Neural cell (in vitro differentiated cells): ENCODE measurements around the gene ACYP1. TPM values are rescaled to one million over a fixed set of nuclear protein-coding genes. Genes with fewer than 3 reads are reported as not detected.

ENCODE experiments used
- H2AFZ ChIP-seq: fragments of 200-600, 300-800 bp; sonication (generic), shearing (Covaris generic); 2 replicates; pipeline ENCODE4 v1.6.0; 2014; ENCODE audit warnings: low read depth, mild to moderate bottlenecking, antibody characterized with exemption, low read length, moderate library complexity
- H3F3A ChIP-seq: fragments of 200-600 bp; shearing (Covaris generic); 2 replicates; pipeline ENCODE4 v1.6.1; 2016; ENCODE audit warnings: mild to moderate bottlenecking, moderate library complexity, mixed read lengths, antibody characterized with exemption, low read length; ENCODE audit not compliant: insufficient read depth, poor library complexity, severe bottlenecking
- H3K27ac ChIP-seq: fragments of 200-600, 300-800 bp; sonication (generic), shearing (Covaris generic); 2 replicates; pipeline ENCODE4 v1.5.1; 2014; ENCODE audit warnings: mild to moderate bottlenecking, low read length, moderate library complexity
- H3K27me3 ChIP-seq: fragments of 300-800, 200-600 bp; sonication (generic), shearing (Covaris generic); 2 replicates; pipeline ENCODE4 v1.6.0; 2014; ENCODE audit warnings: mild to moderate bottlenecking, low read depth, low read length, moderate library complexity; ENCODE audit not compliant: insufficient read depth
- H3K36me3 ChIP-seq: fragments of 300-800, 200-600 bp; sonication (generic), shearing (Covaris generic); 2 replicates; pipeline ENCODE4 v1.5.1; 2014; ENCODE audit warnings: mild to moderate bottlenecking, antibody characterized with exemption, low read length, moderate library complexity; ENCODE audit not compliant: insufficient read depth
- H3K4me2 ChIP-seq: fragments of 300-800, 200-600 bp; sonication (generic), shearing (Covaris generic); 2 replicates; pipeline ENCODE4 v1.6.0; 2014; ENCODE audit warnings: mild to moderate bottlenecking, low read length
- H3K4me3 ChIP-seq: fragments of 300-800, 200-600 bp; sonication (generic), shearing (Covaris generic); 2 replicates; pipeline ENCODE4 v1.5.1; 2014; ENCODE audit warnings: mild to moderate bottlenecking, low read length, moderate library complexity
- H3K79me2 ChIP-seq: fragments of 200-600 bp; shearing (Covaris generic); replicated peaks from 2 replicates; pipeline ENCODE4 v1.6.0; 2014; ENCODE audit warnings: mild to moderate bottlenecking, low read length, moderate library complexity; ENCODE audit not compliant: insufficient read depth
- H3K9ac ChIP-seq: fragments of 300-800, 200-600 bp; sonication (generic), shearing (Covaris generic); 2 replicates; pipeline ENCODE4 v1.6.1; 2016; ENCODE audit warnings: mild to moderate bottlenecking, low read length, mixed read lengths
- H3K9me2 ChIP-seq: fragments of 200-600 bp; shearing (Covaris generic); 2 replicates; pipeline ENCODE4 v1.6.1; 2016; ENCODE audit warnings: mild to moderate bottlenecking, low read length, mixed read lengths; ENCODE audit not compliant: insufficient read depth
- H3K9me3 ChIP-seq: fragments of 200-600, 300-800 bp; sonication (generic), shearing (Covaris generic); 2 replicates; pipeline ENCODE4 v1.6.1; 2016; ENCODE audit warnings: mild to moderate bottlenecking, mixed run types, low read length, moderate library complexity, mixed read lengths
- H4K20me1 ChIP-seq: fragments of 200-600 bp; shearing (Covaris generic); 2 replicates; pipeline ENCODE4 v1.6.1; 2016; ENCODE audit warnings: mild to moderate bottlenecking, mixed run types; ENCODE audit not compliant: insufficient read depth
- EP300 ChIP-seq: fragments of 450-650 bp; conservative IDR thresholded peaks from 2 replicates; pipeline ENCODE4 v1.6.1; 2014; ENCODE audit warnings: antibody characterized with exemption, mild to moderate bottlenecking, moderate library complexity; ENCODE audit not compliant: poor library complexity, severe bottlenecking
- EZH2 ChIP-seq: fragments of 200-600, 300-800 bp; shearing (Covaris generic), sonication (generic); IDR thresholded peaks from 2 replicates; pipeline ENCODE4 v1.6.1; 2014; ENCODE audit warnings: antibody characterized with exemption, low read length, borderline replicate concordance, mild to moderate bottlenecking; ENCODE audit not compliant: insufficient read depth, poor library complexity, severe bottlenecking
- MXI1 ChIP-seq: fragments of 450-650 bp; conservative IDR thresholded peaks from 2 replicates; pipeline ENCODE4 v1.6.1; 2014; ENCODE audit warnings: antibody characterized with exemption, mild to moderate bottlenecking; ENCODE audit not compliant: poor library complexity, severe bottlenecking
- POLR2AphosphoS5 ChIP-seq: IDR thresholded peaks from 2 replicates; pipeline ENCODE4 v1.6.1; 2012
- RAD21 ChIP-seq: fragments of 450-650 bp; conservative IDR thresholded peaks from 2 replicates; pipeline ENCODE4 v1.6.1; 2014; ENCODE audit warnings: antibody characterized with exemption, mild to moderate bottlenecking, moderate library complexity
- SMC3 ChIP-seq: fragments of 450-650 bp; conservative IDR thresholded peaks from 2 replicates; pipeline ENCODE4 v1.6.1; 2014; ENCODE audit warnings: antibody characterized with exemption, mild to moderate bottlenecking, moderate library complexity; ENCODE audit not compliant: poor library complexity
- TAF1 ChIP-seq: IDR thresholded peaks from 2 replicates; pipeline ENCODE4 v1.6.1; 2012; ENCODE audit warnings: low read depth
- polyA plus RNA-seq: library from polyadenylated mRNA; depleted of rRNA; stranded (reverse); fragments of >200 nt; gene quantifications from 2 replicates; pipeline ENCODE4 v1.2.3, GENCODE V29; 2014
- TF ChIP-seq, protein P1 (sequence below): fragments of 450-650 bp; IDR thresholded peaks from 2 replicates; pipeline ENCODE4 v1.5.1; 2014; ENCODE audit warnings: antibody characterized with exemption, mild to moderate bottlenecking, moderate library complexity; ENCODE audit not compliant: poor library complexity, severe bottlenecking
- TF ChIP-seq, protein P2 (sequence below): IDR thresholded peaks from 2 replicates; pipeline ENCODE4 v1.6.1; 2012; ENCODE audit warnings: borderline replicate concordance

Gene ACYP1
- polyA plus RNA-seq, 1 donor from 2014 or later = 143 TPM

DNA sequence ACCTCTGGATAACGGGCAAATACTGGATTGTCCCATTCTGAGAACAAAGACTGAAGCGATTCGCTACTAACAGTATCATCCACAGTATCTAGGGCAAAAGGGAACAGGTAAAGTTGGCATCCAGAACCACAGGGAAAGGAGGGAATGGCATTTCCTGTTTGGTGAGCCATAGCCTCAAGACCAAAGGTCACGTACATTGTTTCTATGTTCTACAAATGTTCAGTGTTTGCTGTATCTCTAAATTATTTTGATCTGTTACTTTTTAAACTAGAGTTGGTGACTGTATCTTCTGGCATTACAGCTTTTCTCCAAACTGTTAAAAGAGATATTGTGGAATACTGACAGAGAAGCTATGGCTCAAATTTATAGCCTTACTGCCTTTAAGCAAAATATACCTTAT, 22.2 kb downstream of the ACYP1 start:
- Histone ChIP-seq H3K9me2 (no peaks in the 10 kb centered on the region), H3F3A (no peaks in the 10 kb centered on the region), H3K79me2 (no peaks in the 10 kb centered on the region), H3K27ac (no peak overlapping the region), H3K4me3 (no peak overlapping the region), H3K36me3 (no peaks in the 10 kb centered on the region), H3K4me2 (no peak overlapping the region), H3K9me3 (no peaks in the 10 kb centered on the region), H3K27me3 (no peaks in the 10 kb centered on the region), H4K20me1 (no peaks in the 10 kb centered on the region), H3K9ac (no peak overlapping the region), H2AFZ (no peak overlapping the region)
- TF ChIP-seq POLR2AphosphoS5 (no peak), EZH2 (no peak), MXI1 (no peak), SMC3 (no peak), EP300 (no peak), RAD21 (no peak), TAF1 (no peak)
- TF ChIP-seq, protein P1, sequence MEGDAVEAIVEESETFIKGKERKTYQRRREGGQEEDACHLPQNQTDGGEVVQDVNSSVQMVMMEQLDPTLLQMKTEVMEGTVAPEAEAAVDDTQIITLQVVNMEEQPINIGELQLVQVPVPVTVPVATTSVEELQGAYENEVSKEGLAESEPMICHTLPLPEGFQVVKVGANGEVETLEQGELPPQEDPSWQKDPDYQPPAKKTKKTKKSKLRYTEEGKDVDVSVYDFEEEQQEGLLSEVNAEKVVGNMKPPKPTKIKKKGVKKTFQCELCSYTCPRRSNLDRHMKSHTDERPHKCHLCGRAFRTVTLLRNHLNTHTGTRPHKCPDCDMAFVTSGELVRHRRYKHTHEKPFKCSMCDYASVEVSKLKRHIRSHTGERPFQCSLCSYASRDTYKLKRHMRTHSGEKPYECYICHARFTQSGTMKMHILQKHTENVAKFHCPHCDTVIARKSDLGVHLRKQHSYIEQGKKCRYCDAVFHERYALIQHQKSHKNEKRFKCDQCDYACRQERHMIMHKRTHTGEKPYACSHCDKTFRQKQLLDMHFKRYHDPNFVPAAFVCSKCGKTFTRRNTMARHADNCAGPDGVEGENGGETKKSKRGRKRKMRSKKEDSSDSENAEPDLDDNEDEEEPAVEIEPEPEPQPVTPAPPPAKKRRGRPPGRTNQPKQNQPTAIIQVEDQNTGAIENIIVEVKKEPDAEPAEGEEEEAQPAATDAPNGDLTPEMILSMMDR = no peak
- TF ChIP-seq, protein P2, sequence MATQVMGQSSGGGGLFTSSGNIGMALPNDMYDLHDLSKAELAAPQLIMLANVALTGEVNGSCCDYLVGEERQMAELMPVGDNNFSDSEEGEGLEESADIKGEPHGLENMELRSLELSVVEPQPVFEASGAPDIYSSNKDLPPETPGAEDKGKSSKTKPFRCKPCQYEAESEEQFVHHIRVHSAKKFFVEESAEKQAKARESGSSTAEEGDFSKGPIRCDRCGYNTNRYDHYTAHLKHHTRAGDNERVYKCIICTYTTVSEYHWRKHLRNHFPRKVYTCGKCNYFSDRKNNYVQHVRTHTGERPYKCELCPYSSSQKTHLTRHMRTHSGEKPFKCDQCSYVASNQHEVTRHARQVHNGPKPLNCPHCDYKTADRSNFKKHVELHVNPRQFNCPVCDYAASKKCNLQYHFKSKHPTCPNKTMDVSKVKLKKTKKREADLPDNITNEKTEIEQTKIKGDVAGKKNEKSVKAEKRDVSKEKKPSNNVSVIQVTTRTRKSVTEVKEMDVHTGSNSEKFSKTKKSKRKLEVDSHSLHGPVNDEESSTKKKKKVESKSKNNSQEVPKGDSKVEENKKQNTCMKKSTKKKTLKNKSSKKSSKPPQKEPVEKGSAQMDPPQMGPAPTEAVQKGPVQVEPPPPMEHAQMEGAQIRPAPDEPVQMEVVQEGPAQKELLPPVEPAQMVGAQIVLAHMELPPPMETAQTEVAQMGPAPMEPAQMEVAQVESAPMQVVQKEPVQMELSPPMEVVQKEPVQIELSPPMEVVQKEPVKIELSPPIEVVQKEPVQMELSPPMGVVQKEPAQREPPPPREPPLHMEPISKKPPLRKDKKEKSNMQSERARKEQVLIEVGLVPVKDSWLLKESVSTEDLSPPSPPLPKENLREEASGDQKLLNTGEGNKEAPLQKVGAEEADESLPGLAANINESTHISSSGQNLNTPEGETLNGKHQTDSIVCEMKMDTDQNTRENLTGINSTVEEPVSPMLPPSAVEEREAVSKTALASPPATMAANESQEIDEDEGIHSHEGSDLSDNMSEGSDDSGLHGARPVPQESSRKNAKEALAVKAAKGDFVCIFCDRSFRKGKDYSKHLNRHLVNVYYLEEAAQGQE = no peak

DNA sequence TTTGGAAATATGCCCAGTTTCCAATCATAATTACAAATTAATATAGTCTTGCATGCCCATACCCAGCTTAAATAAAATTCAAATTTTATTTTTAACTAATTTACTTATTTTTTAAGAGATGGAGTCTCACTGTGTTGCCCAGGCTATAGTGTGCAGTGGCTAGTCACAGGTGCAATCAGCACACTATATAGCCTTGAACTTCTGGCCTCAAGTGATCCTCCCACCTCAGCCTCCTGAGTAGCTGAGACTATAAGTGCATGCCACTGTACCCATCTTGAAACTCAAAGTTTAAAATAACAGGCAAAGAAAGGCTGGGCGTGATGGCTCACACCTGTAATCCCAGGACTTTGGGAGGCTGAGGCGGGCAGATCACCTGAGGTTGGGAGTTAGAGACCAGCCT, 22.9 kb downstream of the ACYP1 start:
- Histone ChIP-seq H3K27ac (no peak overlapping the region), H3K4me2 (no peak overlapping the region), H3K36me3 (no peaks in the 10 kb centered on the region), H3K27me3 (no peaks in the 10 kb centered on the region), H2AFZ (no peak overlapping the region), H3K9me3 (no peaks in the 10 kb centered on the region), H4K20me1 (no peaks in the 10 kb centered on the region), H3K79me2 (no peaks in the 10 kb centered on the region), H3F3A (no peaks in the 10 kb centered on the region), H3K9ac (no peak overlapping the region), H3K9me2 (no peaks in the 10 kb centered on the region), H3K4me3 (no peak overlapping the region)
- no peak for TF ChIP-seq SMC3

DNA sequence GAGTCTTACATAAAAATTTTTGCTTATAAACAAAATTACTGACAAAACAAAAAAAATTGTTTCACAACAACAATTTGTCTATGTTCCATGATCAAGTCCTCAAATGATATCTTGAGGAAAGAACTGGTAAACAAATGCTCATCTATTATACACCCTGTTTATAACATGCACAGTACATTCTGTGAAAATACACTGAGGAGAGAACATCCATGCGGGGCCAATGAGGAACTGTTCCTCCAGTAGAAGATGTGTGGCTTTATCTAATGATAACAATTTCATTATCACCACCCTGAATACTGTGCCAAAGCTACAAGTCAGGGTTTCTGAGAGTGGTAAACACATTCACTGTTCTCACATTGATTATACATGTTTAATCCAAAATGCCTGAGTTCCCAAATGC, 23.3 kb downstream of the ACYP1 start:
- Histone ChIP-seq H3K9ac (no peak overlapping the region), H3K9me3 (no peaks in the 10 kb centered on the region), H3K79me2 (no peaks in the 10 kb centered on the region), H3K4me2 (no peak overlapping the region), H3F3A (no peaks in the 10 kb centered on the region), H3K27me3 (no peaks in the 10 kb centered on the region), H3K36me3 (no peaks in the 10 kb centered on the region), H3K9me2 (no peaks in the 10 kb centered on the region), H3K27ac (no peak overlapping the region), H2AFZ (no peak overlapping the region), H3K4me3 (no peak overlapping the region), H4K20me1 (no peaks in the 10 kb centered on the region)
- TF ChIP-seq MXI1 (no peak), RAD21 (no peak), EP300 (no peak), TAF1 (no peak), EZH2 (no peak), POLR2AphosphoS5 (no peak), SMC3 (no peak)
- TF ChIP-seq, protein P1 = no peak
- TF ChIP-seq, protein P2 = no peak
